ENCODE data around the gene NCKAP5.

DNA sequence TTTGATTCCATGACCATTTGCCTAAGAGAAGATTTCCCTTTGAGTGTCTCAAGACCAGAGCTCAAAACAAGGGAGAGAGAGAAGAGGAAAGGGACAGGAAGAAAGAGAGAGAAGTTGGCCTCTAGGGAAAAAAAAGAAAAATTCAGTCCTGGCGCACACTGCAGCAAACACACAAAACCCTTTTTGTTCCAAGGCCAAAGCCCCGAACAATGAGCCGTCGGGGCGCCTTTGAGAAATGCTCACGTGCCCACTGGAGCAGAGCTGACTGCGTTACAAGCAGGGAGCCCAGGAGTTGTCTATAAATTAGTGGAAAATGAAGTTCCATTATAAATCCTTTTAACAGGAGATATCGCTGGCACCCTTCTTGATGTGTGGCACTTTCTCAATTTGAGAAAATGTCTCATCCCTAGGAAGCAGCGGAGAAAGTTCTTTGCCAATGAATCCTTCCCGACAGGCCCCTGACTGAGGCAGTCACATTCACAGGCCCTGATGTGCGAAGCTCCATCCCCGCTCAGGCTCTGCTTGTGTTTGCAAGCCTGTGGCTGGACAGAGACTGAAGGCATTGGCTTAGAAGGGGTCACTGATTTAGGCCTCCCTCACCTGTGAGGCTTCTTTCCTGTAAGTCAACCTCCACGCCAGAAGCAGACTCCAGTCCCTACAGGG lies 32.1 kb upstream of the NCKAP5 start:
- TF ChIP-seq, protein P1, sequence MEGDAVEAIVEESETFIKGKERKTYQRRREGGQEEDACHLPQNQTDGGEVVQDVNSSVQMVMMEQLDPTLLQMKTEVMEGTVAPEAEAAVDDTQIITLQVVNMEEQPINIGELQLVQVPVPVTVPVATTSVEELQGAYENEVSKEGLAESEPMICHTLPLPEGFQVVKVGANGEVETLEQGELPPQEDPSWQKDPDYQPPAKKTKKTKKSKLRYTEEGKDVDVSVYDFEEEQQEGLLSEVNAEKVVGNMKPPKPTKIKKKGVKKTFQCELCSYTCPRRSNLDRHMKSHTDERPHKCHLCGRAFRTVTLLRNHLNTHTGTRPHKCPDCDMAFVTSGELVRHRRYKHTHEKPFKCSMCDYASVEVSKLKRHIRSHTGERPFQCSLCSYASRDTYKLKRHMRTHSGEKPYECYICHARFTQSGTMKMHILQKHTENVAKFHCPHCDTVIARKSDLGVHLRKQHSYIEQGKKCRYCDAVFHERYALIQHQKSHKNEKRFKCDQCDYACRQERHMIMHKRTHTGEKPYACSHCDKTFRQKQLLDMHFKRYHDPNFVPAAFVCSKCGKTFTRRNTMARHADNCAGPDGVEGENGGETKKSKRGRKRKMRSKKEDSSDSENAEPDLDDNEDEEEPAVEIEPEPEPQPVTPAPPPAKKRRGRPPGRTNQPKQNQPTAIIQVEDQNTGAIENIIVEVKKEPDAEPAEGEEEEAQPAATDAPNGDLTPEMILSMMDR (IDR thresholded peaks at IDR 0.05; ENCODE audit: low read depth, low read length), result no peak
- TF ChIP-seq POLR2A (IDR thresholded peaks at IDR 0.05; ENCODE audit: extremely low read depth, insufficient read length) (no peak), MYC (IDR thresholded peaks at IDR 0.05; ENCODE audit: low read depth, low read length) (no peak)
- TF ChIP-seq, protein P2, sequence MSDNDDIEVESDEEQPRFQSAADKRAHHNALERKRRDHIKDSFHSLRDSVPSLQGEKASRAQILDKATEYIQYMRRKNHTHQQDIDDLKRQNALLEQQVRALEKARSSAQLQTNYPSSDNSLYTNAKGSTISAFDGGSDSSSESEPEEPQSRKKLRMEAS (IDR thresholded peaks at IDR 0.05; ENCODE audit: low read depth, low read length), result no peak

Data from NB4 (cell line).